GM12892 (cell line): ENCODE measurements around the gene PCAT7.

Source experiments
- POLR2A ChIP-seq: IDR thresholded peaks from 2 replicates; pipeline ENCODE4 v1.6.1; 2011; ENCODE audit warnings: low read depth, low read length, control low read depth
- POLR2AphosphoS5 ChIP-seq: IDR thresholded peaks from 2 replicates; pipeline ENCODE4 v1.6.1; 2011; ENCODE audit warnings: low read depth, low read length, control low read depth
- TAF1 ChIP-seq: IDR thresholded peaks from 2 replicates; pipeline ENCODE4 v1.6.1; 2011; ENCODE audit warnings: low read depth, mild to moderate bottlenecking, control low read depth, low read length, borderline replicate concordance

GRCh38 chr9:94619026-94619425, 64.1 kb downstream of the PCAT7 start:
- TF ChIP-seq POLR2AphosphoS5 = no peak
- no peak for TF ChIP-seq TAF1
- TF ChIP-seq POLR2A = no peak
